OCI-LY3 (cell line): Measurements from ENCODE around the gene GPBAR1.

ENCODE experiments used
- CTCF ChIP-seq: fragments of 200-600, 300-600 bp; sonication (generic); IDR thresholded peaks from 2 replicates; pipeline ENCODE4 v1.5.1; 2014; ENCODE audit warnings: antibody characterized with exemption, low read length, low read depth
- EZH2phosphoT487 ChIP-seq: fragments of 200-600 bp; shearing (Covaris generic); IDR thresholded peaks from 2 replicates; pipeline ENCODE4 v1.6.1; 2018; ENCODE audit warnings: antibody characterized with exemption, mixed run types, low read depth

DNA sequence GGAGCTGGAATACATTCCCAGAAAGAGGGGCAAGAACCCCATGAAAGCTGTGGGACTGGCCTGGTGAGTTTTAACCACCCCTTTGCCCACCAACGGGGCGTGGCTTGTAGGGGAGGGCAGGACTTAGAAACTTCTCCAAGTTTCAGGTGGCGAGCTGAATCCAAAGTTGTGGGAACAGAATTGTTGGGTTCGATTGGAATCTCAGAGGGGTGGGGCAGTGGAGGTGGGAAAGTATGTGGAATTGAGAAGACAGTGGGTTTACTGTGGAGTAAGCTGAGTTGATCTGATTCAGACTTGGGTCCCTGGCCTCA, 10.6 kb downstream of the GPBAR1 start:
- TF ChIP-seq EZH2phosphoT487, result no peak
- no peak for TF ChIP-seq CTCF
